Neural progenitor cell (in vitro differentiated cells): Measurements from ENCODE around the gene PI16.

Source experiments
- CTCF ChIP-seq: fragments of 200-600 bp; sonication (generic); IDR thresholded peaks from 2 replicates; pipeline ENCODE4 v1.5.1; 2017; ENCODE audit warnings: antibody characterized with exemption, mild to moderate bottlenecking
- EZH2phosphoT487 ChIP-seq: fragments of 200-600 bp; sonication (generic); IDR thresholded peaks from 2 replicates; pipeline ENCODE4 v1.6.1; 2017; ENCODE audit warnings: antibody characterized with exemption

DNA sequence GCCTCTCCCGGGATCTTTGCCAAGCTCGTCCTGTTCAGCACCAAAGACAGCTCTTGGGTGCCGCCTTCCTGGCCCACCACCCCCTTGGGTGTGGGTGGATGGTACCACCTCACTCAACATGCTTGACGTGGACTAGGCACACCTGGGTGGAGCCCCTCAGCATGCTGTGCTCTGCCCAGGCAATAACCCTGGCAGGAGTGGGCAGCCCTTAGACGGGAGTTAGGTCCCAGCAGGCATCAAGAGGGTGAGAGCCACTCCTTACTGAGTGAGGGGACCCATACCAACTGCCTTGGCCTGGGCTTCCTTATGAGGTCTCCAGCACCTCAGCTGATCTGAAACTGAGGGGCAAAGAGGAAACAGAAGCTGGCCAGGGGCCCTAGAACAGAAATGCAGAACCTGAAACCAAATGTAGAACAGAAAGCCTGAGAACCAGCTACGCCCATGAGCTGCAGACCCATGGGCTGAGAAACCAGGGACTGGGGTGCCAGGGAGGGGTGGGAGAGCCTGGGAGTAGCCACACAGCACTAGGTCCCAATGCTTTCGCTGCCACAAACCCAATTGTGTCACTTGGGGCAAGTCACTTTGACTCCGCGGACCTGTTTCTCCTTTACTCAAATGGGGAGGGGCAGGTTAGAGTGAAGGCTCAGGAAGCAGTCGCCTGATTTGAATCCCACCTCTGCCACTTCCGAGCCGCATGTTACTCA, 53.0 kb downstream of the PI16 start:
- TF ChIP-seq EZH2phosphoT487 (no peak), CTCF (no peak)
